Measurements from ENCODE around the gene HMGCR. TPM values are rescaled to one million over a fixed set of nuclear protein-coding genes. Genes with fewer than 3 reads are reported as not detected.
"Not testable (repeated sequence)": the region's sequence is repeated elsewhere in the genome, so short reads cannot be mapped to it uniquely, and the experiment has no call there.

HMGCR gene
- total RNA-seq (2014; rRNA removed; shearing (Covaris generic)), result 115 and 125 TPM in 2 replicates
- 49.6 and 66.5 TPM in 2 replicates for polyA plus RNA-seq (2015; cell fraction: cytosol; rRNA removed)
- 214 and 221 TPM in 2 replicates for polyA plus RNA-seq (2015; cell fraction: nucleus; rRNA removed)

DNA sequence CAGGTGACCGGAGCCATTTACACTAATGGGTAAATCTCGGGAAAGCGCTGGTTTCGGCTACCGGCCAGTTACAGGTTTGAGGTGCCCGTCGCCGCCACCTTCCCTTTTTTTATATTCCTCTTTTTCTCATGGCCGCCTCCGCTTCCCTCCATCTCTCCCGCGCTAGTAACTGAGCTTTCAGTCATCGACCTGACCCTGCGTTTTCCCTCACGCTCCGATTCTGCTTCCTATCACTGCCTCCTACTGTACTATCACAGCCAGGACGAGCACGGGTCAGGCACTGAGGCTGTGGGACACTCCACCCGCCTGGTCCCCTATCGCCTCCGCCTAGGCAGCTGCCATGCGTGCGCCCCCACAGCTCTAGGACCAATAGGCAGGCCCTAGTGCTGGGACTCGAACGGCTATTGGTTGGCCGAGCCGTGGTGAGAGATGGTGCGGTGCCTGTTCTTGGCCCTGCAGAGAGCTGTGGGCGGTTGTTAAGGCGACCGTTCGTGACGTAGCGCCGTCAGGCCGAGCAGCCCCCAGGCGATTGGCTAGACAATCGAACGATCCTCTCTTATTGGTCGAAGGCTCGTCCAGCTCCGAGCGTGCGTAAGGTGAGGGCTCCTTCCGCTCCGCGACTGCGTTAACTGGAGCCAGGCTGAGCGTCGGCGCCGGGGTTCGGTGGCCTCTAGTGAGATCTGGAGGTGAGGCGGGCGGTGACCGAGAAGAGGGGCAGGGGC, at the start of gene HMGCR:
TSS of gene HMGCR (plus strand) at position 606 of the 722 bp plus-strand sequence. CDS start 5,386 bp downstream, outside the sequence.
- in situ Hi-C loops (cut with HindIII; ENCODE audit: low pct_unique_long_range_greater_than_20kb, low sequenced_read_pairs), result no loop called here
- DNase-seq (ENCODE audit: low read depth, low spot score), result peak; percentile 99

DNA sequence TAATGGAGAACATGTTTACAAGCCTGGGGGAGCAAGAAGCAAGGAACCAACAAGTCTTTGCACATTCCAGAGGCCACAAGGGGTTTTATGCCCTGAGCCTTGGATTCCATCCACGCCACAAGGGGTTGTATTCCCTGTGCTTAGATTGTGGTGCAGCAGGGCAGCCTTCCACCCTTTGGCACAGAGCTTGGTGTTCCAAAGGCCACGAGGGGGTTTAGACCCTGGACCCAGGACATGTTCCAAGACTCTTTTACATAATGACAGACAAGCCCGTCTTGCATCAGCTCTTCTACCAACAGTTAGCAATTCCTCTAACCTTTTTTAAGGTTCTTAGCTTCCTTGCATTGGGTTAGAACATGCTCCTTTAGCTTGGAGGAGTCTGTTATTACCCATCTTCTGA, 45.2 kb upstream of the HMGCR start:
- in situ Hi-C loops (cut with HindIII; ENCODE audit: low pct_unique_long_range_greater_than_20kb, low sequenced_read_pairs); DNase-seq (ENCODE audit: low read depth, low spot score): not testable (repeated sequence)

DNA sequence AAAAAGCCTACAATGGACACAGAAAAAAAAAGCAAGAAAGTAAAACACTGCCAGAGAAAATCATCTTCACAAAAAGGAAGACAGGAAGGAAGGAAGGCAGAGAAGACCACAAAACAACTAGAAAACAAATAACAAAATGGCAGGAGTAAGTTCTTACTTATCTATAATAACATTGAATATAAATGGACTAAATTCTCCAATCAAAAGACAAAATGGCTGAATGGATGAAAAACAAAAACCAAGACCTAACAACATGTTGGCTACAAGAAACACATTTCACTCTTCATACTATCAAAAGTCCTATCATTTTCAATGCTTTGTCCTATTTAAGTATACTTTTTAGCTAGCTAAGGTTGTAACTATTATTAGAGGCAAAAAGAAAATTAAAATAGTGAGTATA, 36.9 kb upstream of the HMGCR start:
- in situ Hi-C loops (cut with HindIII; ENCODE audit: low pct_unique_long_range_greater_than_20kb, low sequenced_read_pairs), result no loop called here

DNA sequence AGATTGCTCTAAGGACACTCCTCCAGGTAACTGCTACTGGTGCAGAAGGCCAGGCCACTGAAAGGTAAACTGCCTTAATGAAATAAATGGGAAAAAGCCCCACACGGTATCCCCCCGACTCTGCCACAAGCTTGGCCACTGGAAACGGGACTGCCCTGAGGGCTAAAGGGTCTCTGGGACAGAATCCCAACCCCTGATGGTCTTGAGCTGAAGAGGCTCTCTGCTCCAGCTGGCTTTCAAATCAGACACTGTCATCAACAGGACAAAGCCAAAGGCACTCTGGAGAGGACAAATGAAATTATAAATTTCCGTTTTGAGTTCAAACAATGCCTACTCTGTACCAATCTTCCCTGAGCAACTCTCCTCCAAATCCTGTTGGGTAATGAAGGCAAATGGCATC, 33.6 kb upstream of the HMGCR start:
- in situ Hi-C loops (cut with HindIII; ENCODE audit: low pct_unique_long_range_greater_than_20kb, low sequenced_read_pairs), result no loop called here
- DNase-seq (ENCODE audit: low read depth, low spot score), result no peak

More for the DNA sequence above, 36.9 kb upstream of the HMGCR start:
- no peak for DNase-seq (ENCODE audit: low read depth, low spot score)

DNA sequence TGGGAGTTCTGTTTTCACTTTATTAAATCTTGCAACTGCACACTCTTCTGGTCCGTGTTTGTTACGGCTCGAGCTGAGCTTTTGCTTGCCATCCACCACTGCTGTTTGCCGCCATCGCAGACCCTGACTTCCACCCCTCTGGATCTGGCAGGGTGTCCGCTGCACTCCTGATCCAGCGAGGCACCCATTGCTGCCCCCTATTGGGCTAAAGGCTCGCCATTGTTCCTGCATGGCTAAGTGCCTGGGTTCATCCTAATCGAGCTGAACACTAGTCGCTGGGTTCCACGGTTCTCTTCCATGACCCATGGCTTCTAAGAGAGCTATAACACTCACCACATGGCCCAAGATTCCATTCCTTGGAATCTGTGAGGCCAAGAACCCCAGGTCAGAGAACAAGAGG, 32.5 kb upstream of the HMGCR start:
- DNase-seq (ENCODE audit: low read depth, low spot score); in situ Hi-C loops (cut with HindIII; ENCODE audit: low pct_unique_long_range_greater_than_20kb, low sequenced_read_pairs): not testable (repeated sequence)

DNA sequence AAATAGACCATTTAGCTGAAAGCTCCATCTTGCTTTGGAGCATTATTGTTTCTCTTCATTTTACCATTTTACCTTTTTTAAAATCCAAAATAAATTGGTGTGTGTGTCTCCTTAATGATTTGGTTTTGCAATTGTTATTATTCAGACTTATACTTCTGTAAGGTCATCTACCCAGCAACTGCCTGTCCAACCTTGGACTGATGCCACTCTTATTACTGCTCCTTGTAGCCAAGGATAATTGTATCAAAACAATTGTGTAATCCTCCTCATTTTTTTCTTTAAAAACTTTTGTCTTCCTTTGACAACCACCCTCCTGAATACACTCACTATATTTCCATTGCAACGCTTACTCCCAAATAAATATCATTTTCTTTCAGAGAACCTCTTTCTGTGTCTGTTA, 30.3 kb upstream of the HMGCR start:
- in situ Hi-C loops (cut with HindIII; ENCODE audit: low pct_unique_long_range_greater_than_20kb, low sequenced_read_pairs), result no loop called here
- DNase-seq (ENCODE audit: low read depth, low spot score), result no peak

DNA sequence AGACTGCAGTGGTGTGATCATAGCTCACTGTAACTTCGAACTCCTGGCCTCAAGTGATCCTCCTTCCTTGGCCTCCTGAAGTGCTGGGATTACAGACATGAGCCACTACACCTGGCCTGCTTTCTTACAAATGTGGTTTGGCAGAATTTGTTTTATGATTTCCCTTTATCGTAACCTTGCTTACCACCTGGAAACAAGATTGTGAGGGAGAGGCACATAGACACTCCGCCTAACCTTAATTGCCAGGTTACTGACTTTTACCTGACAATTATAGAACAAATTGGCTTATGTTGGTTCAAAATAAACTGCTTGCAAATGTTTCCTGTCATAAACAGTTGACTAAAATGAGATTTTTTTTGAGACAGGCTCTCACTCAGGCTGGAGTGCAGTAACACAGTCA, 26.8 kb upstream of the HMGCR start:
- in situ Hi-C loops (cut with HindIII; ENCODE audit: low pct_unique_long_range_greater_than_20kb, low sequenced_read_pairs), result no loop called here
- no peak for DNase-seq (ENCODE audit: low read depth, low spot score)

DNA sequence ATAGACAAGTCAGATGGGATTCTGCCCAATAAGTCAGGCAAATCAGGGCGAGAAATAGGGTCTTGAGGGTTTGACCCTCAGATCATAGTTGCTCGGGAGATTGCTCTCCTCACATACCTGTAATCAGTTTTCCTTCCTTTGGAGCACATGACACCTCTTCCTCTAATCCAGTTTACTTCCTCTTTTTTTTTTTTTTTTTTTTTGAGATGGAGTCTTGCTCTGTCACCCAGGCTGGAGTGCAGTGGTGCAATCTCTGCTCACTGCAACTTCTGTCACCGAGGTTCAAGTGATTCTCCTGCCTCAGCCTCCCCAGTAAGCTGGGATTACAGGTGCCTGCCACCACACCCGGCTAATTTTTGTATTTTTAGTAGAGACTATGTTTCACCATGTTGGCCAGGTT, 17.9 kb upstream of the HMGCR start:
- DNase-seq (ENCODE audit: low read depth, low spot score); in situ Hi-C loops (cut with HindIII; ENCODE audit: low pct_unique_long_range_greater_than_20kb, low sequenced_read_pairs): not testable (repeated sequence)

DNA sequence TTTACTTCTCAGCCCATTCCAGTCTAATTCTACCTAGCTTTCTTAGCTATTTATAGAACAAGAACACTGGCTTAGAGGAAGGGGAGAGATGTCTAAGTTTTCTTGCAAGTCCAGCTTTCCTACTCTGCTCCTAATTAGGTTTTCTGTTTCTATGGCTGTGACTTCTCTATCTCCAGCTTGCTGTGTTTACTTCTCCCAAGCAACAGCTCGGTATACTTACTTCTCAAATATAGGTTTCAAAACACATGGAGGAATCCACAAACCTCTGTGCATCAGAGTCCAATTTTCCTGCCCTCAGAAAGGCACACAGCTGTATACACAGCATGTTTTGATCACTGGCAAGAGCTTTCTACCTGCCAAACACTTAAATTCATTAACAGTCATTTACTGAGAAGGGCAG, 17.4 kb upstream of the HMGCR start:
- in situ Hi-C loops (cut with HindIII; ENCODE audit: low pct_unique_long_range_greater_than_20kb, low sequenced_read_pairs), result no loop called here
- no peak for DNase-seq (ENCODE audit: low read depth, low spot score)

DNA sequence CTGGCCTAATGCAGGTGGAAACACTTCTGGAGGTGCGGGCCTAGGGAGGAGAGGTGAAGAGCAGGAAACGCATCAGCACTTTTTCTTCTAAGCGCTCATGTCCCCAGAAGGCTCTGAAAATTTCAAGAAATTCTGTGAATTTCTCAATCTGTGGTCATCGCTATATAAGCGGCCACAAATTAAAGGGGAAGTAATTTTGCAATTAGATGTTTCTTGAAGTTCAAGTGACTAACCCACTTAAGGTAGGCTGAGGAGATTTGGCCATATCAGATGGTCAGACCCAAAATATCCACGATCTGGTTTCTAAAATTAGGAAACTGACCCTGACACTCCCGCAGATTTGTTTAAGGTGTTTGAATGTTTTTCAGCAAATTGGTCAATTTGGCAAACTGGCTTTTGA, 16.6 kb upstream of the HMGCR start:
- DNase-seq (ENCODE audit: low read depth, low spot score), result no peak
- in situ Hi-C loops (cut with HindIII; ENCODE audit: low pct_unique_long_range_greater_than_20kb, low sequenced_read_pairs), result no loop called here

DNA sequence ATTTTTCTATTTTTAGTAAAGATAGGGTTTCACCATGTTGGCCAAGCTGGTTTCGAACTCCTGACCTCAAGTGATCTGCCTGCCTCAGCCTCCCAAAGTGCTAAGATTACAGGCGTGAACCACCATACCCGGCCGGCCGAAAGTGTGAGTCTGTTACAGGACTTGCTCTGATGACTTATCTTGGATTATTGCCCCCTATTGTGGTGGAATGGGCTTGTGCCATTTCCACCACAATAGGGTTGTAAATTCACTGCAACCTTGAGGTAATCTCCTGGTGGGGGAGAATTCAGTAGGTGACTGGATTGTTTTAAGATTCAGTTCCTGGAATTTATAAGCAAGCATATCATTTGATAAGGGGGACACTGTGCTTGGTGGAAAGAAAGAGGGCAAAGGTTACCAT, 15.0 kb upstream of the HMGCR start:
- DNase-seq (ENCODE audit: low read depth, low spot score), result no peak
- in situ Hi-C loops (cut with HindIII; ENCODE audit: low pct_unique_long_range_greater_than_20kb, low sequenced_read_pairs), result no loop called here

DNA sequence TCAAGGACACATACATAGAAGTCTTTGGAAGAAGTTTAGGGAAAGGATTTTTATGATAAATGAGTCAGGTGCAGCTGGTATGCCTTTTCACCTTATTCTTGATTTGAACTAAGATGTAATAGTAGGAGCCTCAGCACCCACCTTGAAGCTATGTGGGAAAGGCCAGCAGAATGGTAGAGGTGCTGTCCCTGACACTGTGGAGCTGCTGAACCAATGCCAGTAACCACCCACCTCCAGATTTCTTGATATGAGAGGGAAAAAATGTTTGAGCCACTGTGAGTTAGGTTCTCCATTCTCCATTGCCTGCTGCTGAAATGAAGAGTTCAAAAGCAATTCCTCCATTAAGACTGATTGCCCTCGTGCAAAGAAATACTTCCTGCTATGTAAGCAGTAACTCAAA, 12.2 kb upstream of the HMGCR start:
- DNase-seq (ENCODE audit: low read depth, low spot score), result no peak
- in situ Hi-C loops (cut with HindIII; ENCODE audit: low pct_unique_long_range_greater_than_20kb, low sequenced_read_pairs), result no loop called here

DNA sequence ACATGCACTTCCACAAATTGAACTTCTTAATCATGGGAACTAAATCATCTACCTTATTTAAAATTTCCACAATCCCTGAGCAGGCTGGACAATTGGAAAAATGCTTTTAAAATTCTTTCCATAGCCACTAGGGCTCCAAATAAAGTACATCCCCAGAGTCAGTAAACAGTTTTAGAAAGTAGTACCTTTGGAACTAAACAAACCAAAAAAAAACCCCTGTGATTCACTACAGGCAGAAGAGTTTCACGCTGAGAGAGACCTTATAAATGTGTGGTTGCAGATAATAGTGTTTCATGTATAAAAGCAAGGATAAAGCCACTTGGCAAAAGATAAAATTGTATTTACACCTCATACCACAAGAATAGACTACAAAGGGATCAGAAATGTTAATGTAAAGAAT, 11.8 kb upstream of the HMGCR start:
- DNase-seq (ENCODE audit: low read depth, low spot score), result no peak
- in situ Hi-C loops (cut with HindIII; ENCODE audit: low pct_unique_long_range_greater_than_20kb, low sequenced_read_pairs), result no loop called here

DNA sequence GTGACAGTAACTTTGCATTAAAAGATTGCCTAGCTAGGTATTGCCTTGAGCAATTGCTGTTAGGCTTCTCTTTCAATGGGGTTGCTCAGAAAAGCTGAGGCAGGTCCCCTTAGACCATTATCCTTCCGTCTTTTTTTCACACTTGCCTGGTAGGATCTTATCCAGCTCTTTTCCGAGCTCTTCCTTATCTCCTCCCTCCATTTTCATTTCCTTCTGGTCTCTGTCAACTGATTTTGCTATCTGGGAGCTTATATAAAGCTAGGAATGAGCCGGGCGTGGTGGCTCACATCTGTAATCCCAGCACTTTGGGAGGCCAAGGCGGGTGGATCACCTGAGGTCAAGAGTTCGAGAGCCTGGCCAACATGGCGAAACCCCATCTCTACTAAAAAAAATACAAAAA, 6.6 kb upstream of the HMGCR start:
- DNase-seq (ENCODE audit: low read depth, low spot score), result no peak
- in situ Hi-C loops (cut with HindIII; ENCODE audit: low pct_unique_long_range_greater_than_20kb, low sequenced_read_pairs), result no loop called here

DNA sequence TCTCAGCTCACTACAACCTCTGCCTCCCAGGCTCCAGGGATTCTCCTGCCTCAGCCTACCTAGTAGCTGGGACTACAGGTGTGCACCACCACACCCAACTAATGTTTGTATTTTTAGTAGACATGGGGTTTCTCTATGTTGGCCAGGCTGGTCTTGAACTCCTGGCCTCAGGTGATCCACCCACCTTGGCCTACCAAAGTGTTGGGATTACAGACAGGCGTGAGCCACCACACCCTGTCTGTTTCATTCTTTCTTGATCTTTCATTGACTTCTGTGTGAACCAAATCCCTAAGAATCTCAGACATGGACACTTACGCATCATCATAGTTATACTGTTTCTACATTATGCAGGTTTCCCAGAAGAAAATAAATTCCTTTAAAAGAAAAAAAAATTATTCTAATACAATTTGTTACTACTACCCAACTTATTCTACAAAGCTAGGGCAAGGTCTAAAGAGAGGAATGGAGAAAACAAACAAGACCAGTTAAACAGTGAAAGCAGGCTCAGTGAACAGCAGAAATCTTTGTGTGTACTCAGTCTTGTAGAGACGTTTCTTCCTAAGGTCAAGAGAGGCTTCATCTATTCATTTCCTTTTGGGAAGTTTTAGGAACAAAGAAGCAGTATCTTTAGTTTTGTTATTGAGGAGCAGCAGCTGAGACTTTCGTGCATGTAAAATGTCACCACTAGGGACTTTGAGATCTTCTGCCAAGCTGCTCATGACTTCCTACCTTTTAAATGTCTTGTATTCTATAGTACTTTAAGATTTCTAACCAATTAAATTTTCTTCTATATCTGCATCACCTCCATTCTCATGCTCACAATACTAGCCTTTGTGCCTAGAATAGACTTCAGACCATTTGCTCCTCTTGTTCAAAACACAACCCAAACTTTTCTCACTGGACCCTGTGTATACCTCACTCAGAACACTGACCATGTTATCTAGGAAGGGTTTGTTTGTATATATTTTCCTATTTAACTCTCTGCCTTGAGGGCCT, 5.6 kb upstream of the HMGCR start:
- peak; percentile 99 for DNase-seq (ENCODE audit: low read depth, low spot score)

DNA sequence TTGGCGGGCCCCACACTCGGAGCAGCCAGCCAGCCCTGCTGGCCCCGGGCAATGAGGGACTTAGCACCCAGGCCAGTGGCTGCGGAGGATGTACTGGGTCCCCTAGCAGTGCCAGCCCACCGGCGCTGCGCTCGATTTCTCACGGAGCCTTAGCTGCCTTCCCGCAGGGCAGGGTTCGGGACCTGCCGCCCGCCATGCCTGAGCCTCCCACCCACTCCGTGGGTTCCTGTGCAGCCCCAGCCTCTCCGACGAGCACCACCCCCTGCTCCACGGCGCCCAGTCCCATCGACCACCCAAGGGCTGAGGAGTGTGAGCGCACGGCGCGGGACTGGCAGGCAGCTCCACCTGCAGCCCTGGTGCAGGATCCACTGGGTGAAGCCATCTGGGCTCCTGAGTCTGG, 3.3 kb upstream of the HMGCR start:
- DNase-seq (ENCODE audit: low read depth, low spot score), result not testable (repeated sequence)

More for the DNA sequence above, 5.6 kb upstream of the HMGCR start:
- in situ Hi-C loops (cut with HindIII; ENCODE audit: low pct_unique_long_range_greater_than_20kb, low sequenced_read_pairs), result no loop called here

DNA sequence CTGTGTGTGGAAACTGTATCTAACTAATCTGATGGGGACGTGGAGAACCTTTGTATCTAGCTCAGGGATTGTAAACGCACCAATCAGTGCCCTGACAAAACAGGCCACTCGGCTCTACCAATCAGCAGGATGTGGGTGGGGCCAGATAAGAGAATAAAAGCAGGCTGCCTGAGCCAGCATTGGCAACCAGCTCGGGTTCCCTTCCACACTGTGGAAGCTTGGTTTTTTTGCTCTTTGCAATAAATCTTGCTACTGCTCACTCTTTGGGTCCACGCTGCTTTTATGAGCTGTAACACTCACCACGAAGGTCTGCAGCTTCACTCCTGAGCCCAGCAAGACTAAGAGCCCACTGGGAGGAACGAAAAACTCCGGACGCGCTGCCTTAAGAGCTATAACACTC, 2.6 kb upstream of the HMGCR start:
- in situ Hi-C loops (cut with HindIII; ENCODE audit: low pct_unique_long_range_greater_than_20kb, low sequenced_read_pairs); DNase-seq (ENCODE audit: low read depth, low spot score): not testable (repeated sequence)

More for the DNA sequence above, 3.3 kb upstream of the HMGCR start:
- in situ Hi-C loops (cut with HindIII; ENCODE audit: low pct_unique_long_range_greater_than_20kb, low sequenced_read_pairs), result not testable (repeated sequence)

DNA sequence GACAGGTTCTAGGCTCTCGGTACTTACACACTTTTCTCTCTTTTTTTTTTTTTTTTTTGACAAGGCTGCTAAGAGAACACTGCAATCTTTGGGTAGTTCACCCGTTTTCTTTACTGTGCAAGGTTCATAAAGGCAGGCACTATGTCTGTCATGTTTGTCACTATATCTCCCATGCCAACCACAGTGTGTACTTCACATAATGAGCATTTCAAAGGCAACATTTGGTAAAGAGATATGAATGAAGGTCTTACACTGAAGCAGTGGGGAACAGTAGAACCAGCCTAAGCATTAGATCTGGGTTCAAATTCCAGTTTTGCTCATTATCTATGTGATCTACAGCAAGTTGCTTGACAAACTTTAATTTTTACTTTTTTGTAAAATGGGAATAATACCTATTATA, 1.5 kb upstream of the HMGCR start:
- peak; percentile 15 for DNase-seq (ENCODE audit: low read depth, low spot score)
- in situ Hi-C loops (cut with HindIII; ENCODE audit: low pct_unique_long_range_greater_than_20kb, low sequenced_read_pairs), result no loop called here
